ENCODE measurements around the gene SETD4. TPM values are rescaled to one million over a fixed set of nuclear protein-coding genes. Genes with fewer than 3 reads are reported as not detected.

Gene SETD4
- total RNA-seq, 1 donor = 15.9 TPM

DNA sequence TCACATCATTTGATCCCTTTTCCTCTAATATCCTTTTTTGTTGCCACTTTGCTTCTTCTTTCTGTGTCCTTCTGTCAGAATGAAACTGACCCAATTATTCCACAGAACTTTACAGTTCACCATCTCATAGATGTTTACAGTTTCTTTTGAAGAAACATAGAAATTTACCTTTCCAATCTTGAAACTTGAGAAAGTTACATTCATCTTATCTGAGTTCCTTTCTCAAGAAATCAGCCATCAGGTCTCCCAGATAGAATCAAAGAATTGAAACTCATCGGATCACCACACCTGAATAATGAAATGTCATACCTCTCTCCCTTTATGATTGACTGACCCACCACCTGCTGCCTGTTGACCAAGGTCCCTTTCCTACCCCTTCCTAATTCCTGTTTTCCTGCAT is 33.2 kb upstream of the SETD4 start:
- H3K36me3 ChIP-seq (ENCODE audit: insufficient read depth, low read length) = no peaks in the 10 kb centered on the region
- no peak overlapping the region for H3K27ac ChIP-seq (ENCODE audit: low read depth, low read length)
- peaks cover 4% of the 10 kb centered on the region for H3K9me3 ChIP-seq (ENCODE audit: low read depth, low read length)
- H3K4me3 ChIP-seq (ENCODE audit: insufficient read depth, low read length) = no peak overlapping the region
- H3K4me2 ChIP-seq (ENCODE audit: insufficient read depth, low read length) = no peak overlapping the region
- no peak for DNase-seq (ENCODE audit: insufficient read length, low spot score, missing footprints)
- no peaks in the 10 kb centered on the region for H3K79me2 ChIP-seq (ENCODE audit: insufficient read depth, low read length)
- H3K27me3 ChIP-seq (ENCODE audit: insufficient read depth, low read length) = no peaks in the 10 kb centered on the region
- TF ChIP-seq CTCF (IDR thresholded peaks at IDR 0.05; ENCODE audit: extremely low read depth, low read depth, low read length) = no peak
- H3K4me1 ChIP-seq (ENCODE audit: insufficient read depth, low read length) = no peaks in the 10 kb centered on the region
- no peak overlapping the region for H2AFZ ChIP-seq (ENCODE audit: low read length)
- H4K20me1 ChIP-seq (ENCODE audit: insufficient read depth, low read length) = no peaks in the 10 kb centered on the region

DNA sequence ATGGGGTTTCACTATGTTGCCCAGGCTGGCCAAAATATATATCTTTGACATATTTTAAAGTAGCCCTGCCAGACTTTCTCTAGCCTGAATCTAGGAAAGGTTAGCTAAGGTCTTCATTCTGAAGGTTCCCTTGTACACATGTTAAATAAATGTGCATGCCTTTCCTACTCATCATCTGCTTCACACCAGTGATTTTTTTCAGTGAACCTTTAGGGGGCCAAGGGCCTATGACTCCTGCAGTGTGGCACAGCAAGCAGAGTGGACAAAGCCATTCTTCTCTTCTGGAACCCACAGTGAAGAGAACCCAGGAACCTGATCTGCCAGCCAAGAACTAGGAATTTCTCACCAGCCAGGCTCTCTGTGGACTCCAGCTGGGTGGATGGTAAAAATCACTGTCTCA is 32.4 kb upstream of the SETD4 start:
- Histone ChIP-seq H3K27me3 (ENCODE audit: insufficient read depth, low read length) (no peaks in the 10 kb centered on the region), H2AFZ (ENCODE audit: low read length) (no peak overlapping the region), H3K9me3 (ENCODE audit: low read depth, low read length) (peaks cover 4% of the 10 kb centered on the region), H3K4me1 (ENCODE audit: insufficient read depth, low read length) (no peaks in the 10 kb centered on the region), H4K20me1 (ENCODE audit: insufficient read depth, low read length) (no peaks in the 10 kb centered on the region), H3K27ac (ENCODE audit: low read depth, low read length) (no peak overlapping the region), H3K4me2 (ENCODE audit: insufficient read depth, low read length) (no peak overlapping the region), H3K36me3 (ENCODE audit: insufficient read depth, low read length) (no peaks in the 10 kb centered on the region), H3K4me3 (ENCODE audit: insufficient read depth, low read length) (no peak overlapping the region), H3K79me2 (ENCODE audit: insufficient read depth, low read length) (no peaks in the 10 kb centered on the region)
- DNase-seq (ENCODE audit: insufficient read length, low spot score, missing footprints) = no peak
- TF ChIP-seq CTCF (IDR thresholded peaks at IDR 0.05; ENCODE audit: extremely low read depth, low read depth, low read length) = no peak

- H3K4me3 ChIP-seq (ENCODE audit: insufficient read depth, low read length) = no peak overlapping the region
- H2AFZ ChIP-seq (ENCODE audit: low read length) = no peak overlapping the region
- peaks cover 4% of the 10 kb centered on the region for H3K9me3 ChIP-seq (ENCODE audit: low read depth, low read length)
- H3K4me2 ChIP-seq (ENCODE audit: insufficient read depth, low read length) = no peak overlapping the region
- H3K27me3 ChIP-seq (ENCODE audit: insufficient read depth, low read length) = no peaks in the 10 kb centered on the region
- H3K27ac ChIP-seq (ENCODE audit: low read depth, low read length) = no peak overlapping the region
- no peaks in the 10 kb centered on the region for H3K36me3 ChIP-seq (ENCODE audit: insufficient read depth, low read length)
- no peaks in the 10 kb centered on the region for H4K20me1 ChIP-seq (ENCODE audit: insufficient read depth, low read length)
- no peak for TF ChIP-seq CTCF (IDR thresholded peaks at IDR 0.05; ENCODE audit: extremely low read depth, low read depth, low read length)
- no peaks in the 10 kb centered on the region for H3K4me1 ChIP-seq (ENCODE audit: insufficient read depth, low read length)
- no peak for DNase-seq (ENCODE audit: insufficient read length, low spot score, missing footprints)
- no peaks in the 10 kb centered on the region for H3K79me2 ChIP-seq (ENCODE audit: insufficient read depth, low read length)
Observed at GRCh38 chr21:36089946-36090345, 29.6 kb upstream of the SETD4 start.

GRCh38 chr21:36087362-36088138 is 27.2 kb upstream of the SETD4 start:
- H3K27ac ChIP-seq (ENCODE audit: low read depth, low read length) = no peak overlapping the region
- no peaks in the 10 kb centered on the region for H3K79me2 ChIP-seq (ENCODE audit: insufficient read depth, low read length)
- no peak overlapping the region for H3K4me2 ChIP-seq (ENCODE audit: insufficient read depth, low read length)
- H3K9me3 ChIP-seq (ENCODE audit: low read depth, low read length) = no peaks in the 10 kb centered on the region
- no peak for DNase-seq (ENCODE audit: insufficient read length, low spot score, missing footprints)
- H3K27me3 ChIP-seq (ENCODE audit: insufficient read depth, low read length) = no peaks in the 10 kb centered on the region
- H2AFZ ChIP-seq (ENCODE audit: low read length) = peak overlapping the region; percentile 76
- H3K4me1 ChIP-seq (ENCODE audit: insufficient read depth, low read length) = no peaks in the 10 kb centered on the region
- H3K36me3 ChIP-seq (ENCODE audit: insufficient read depth, low read length) = no peaks in the 10 kb centered on the region
- no peak overlapping the region for H3K4me3 ChIP-seq (ENCODE audit: insufficient read depth, low read length)
- TF ChIP-seq CTCF (IDR thresholded peaks at IDR 0.05; ENCODE audit: extremely low read depth, low read depth, low read length) = no peak
- no peaks in the 10 kb centered on the region for H4K20me1 ChIP-seq (ENCODE audit: insufficient read depth, low read length)

Measured in osteoblast (primary cell).